Esophagus squamous epithelium (tissue), 5 donors: ENCODE measurements around the gene ADK. TPM values are rescaled to one million over a fixed set of nuclear protein-coding genes. Genes with fewer than 3 reads are reported as not detected.

Experiments used
- DNase-seq: peaks from one replicate; lab custom pipeline; 2025; lab: John Stamatoyannopoulos, UW
- H3K27ac ChIP-seq, 4 donors: fragments of 200-600 bp; sonication (generic); one replicate each; pipeline ENCODE4 v1.5.1; 2016 to 2019; ENCODE audit warnings: mild to moderate bottlenecking in 1 of 4
- H3K27me3 ChIP-seq, 4 donors: fragments of 200-600 bp; sonication (generic); 1 replicate in 3 of 4; 2 replicates in 1 of 4; pipeline versions ENCODE4 v1.5.1 to v1.6.0; 2017 to 2021; ENCODE audit warnings: antibody characterized with exemption in 1 of 4
- H3K36me3 ChIP-seq, 3 donors: fragments of 200-600 bp; sonication (generic); one replicate each; pipeline ENCODE4 v1.5.1; 2016 to 2019
- H3K4me1 ChIP-seq, 3 donors: fragments of 200-600 bp; sonication (generic); one replicate each; pipeline ENCODE4 v1.5.1; 2017 to 2019
- H3K4me3 ChIP-seq, 4 donors: fragments of 200-600 bp; sonication (generic); 1 replicate in 3 of 4; 2 replicates in 1 of 4; pipeline ENCODE4 v1.5.1; 2016 to 2019; ENCODE audit warnings: mild to moderate bottlenecking in 2 of 4, moderate library complexity in 1 of 4
- H3K9me3 ChIP-seq, 3 donors: fragments of 200-600 bp; sonication (generic); one replicate each; pipeline ENCODE4 v1.5.1; 2016 to 2019
- CTCF ChIP-seq, 6 experiments: fragments of 450-650 bp in 4 of 6; fragments of 200-600 bp in 2 of 6; sonication (generic) in 2 of 6; IDR thresholded peaks; one replicate each; pipeline ENCODE4 v1.5.1; 2016 to 2019; ENCODE audit warnings: antibody characterized with exemption in 6 of 6, mild to moderate bottlenecking in 4 of 6, moderate library complexity in 4 of 6
- POLR2A ChIP-seq, 4 donors: fragments of 450-650 bp; IDR thresholded peaks; one replicate each; pipeline ENCODE4 v1.6.1; 2017; ENCODE audit warnings: antibody characterized with exemption in 4 of 4, mild to moderate bottlenecking in 4 of 4, moderate library complexity in 3 of 4
- WGBS, 2 donors: methylation state at CpG; one replicate each; pipeline ENCODE4 v1.1.5; 2018; 5-methylcytosine and 5-hydroxymethylcytosine counted together
- intact Hi-C: fragments of 100-400 bp; cut with DNase I; formaldehyde crosslinking; loops from one replicate; pipeline ENCODE4 v1.15.0; 2022
- total RNA-seq, 4 donors: library from RNA; depleted of rRNA; stranded (reverse); fragments of >200 nt; gene quantifications; one replicate each; pipeline ENCODE4 v1.1.0, GENCODE V29; 2016
- donor health status: DM: yes; HTN: yes; CAD: no.

The ADK gene
- total RNA-seq, 4 donors from 2014 or later = 43.3 to 78.4 (median 68.4) TPM

- DNase-seq = no peak
- no peak overlapping the region for H3K4me3 ChIP-seq
- H3K4me1 ChIP-seq = peaks cover 8 to 34% (median 18%) of the 10 kb centered on the region in 3 donors
- peaks cover 35 to 99% (median 40%) of the 10 kb centered on the region in 3 donors for H3K36me3 ChIP-seq
- H3K9me3 ChIP-seq = no peaks in the 10 kb centered on the region
- intact Hi-C loops = no loop called here
- TF ChIP-seq CTCF (IDR thresholded peaks at IDR 0.05) (no peak), POLR2A (IDR thresholded peaks at IDR 0.05) (no peak)
- WGBS, 2 donors = 53 to 67% methylated on average over 10 to 11 of the region's 12 CpGs
- H3K27ac ChIP-seq = peak overlapping the region in 3 of 4 donors; percentile 19 to 25 (median 23)
- H3K27me3 ChIP-seq = no peaks in the 10 kb centered on the region
These were observed 37.0 kb upstream of the ADK start for GRCh38 chr10:74114041-74114448.

GRCh38 chr10:74117738-74118137 is 33.3 kb upstream of the ADK start:
- H3K36me3 ChIP-seq = peaks cover 22 to 98% (median 30%) of the 10 kb centered on the region in 3 donors
- no peaks in the 10 kb centered on the region for H3K27me3 ChIP-seq
- peak overlapping the region in 1 of 4 donors; percentile 46 for H3K27ac ChIP-seq
- H3K9me3 ChIP-seq = no peaks in the 10 kb centered on the region
- H3K4me3 ChIP-seq = no peak overlapping the region
- TF ChIP-seq POLR2A (IDR thresholded peaks at IDR 0.05) (no peak), CTCF (IDR thresholded peaks at IDR 0.05) (no peak)
- 87 to 100% methylated on average over 2 to 4 of the region's 4 CpGs for WGBS, 2 donors
- intact Hi-C loops = no loop called here
- H3K4me1 ChIP-seq = peaks cover 8 to 53% (median 19%) of the 10 kb centered on the region in 3 donors
- DNase-seq = no peak

- TF ChIP-seq POLR2A (IDR thresholded peaks at IDR 0.05) (no peak), CTCF (IDR thresholded peaks at IDR 0.05) (no peak)
- Histone ChIP-seq H3K27me3 (no peaks in the 10 kb centered on the region), H3K4me3 (no peak overlapping the region), H3K27ac (peak overlapping the region in 3 of 4 donors; percentile 11 to 46 (median 45)), H3K4me1 (peaks cover 4 to 42% (median 8%) of the 10 kb centered on the region in 3 donors), H3K36me3 (peaks cover 26 to 99% (median 29%) of the 10 kb centered on the region in 3 donors), H3K9me3 (no peaks in the 10 kb centered on the region)
- DNase-seq = no peak
- intact Hi-C loops = no loop called here
- 70 to 79% methylated on average over 3 of the region's 3 CpGs for WGBS, 2 donors
These were observed 32.2 kb upstream of the ADK start for GRCh38 chr10:74118804-74119203.

- no peak for TF ChIP-seq CTCF (IDR thresholded peaks at IDR 0.05)
- peaks cover 0 to 37% (median 6%) of the 10 kb centered on the region in 3 donors for H3K4me1 ChIP-seq
- no peaks in the 10 kb centered on the region for H3K27me3 ChIP-seq
- 58 to 67% methylated on average over 1 of the region's 1 CpG for WGBS, 2 donors
- peaks cover 21 to 99% (median 24%) of the 10 kb centered on the region in 3 donors for H3K36me3 ChIP-seq
- DNase-seq = no peak
- intact Hi-C loops = no loop called here
- no peak overlapping the region for H3K4me3 ChIP-seq
- H3K27ac ChIP-seq = no peak overlapping the region
- H3K9me3 ChIP-seq = no peaks in the 10 kb centered on the region
These were observed 30.1 kb upstream of the ADK start for GRCh38 chr10:74120911-74121310.

GRCh38 chr10:74121368-74121767 is 29.7 kb upstream of the ADK start:
- DNase-seq = no peak
- peaks cover 23 to 99% (median 24%) of the 10 kb centered on the region in 3 donors for H3K36me3 ChIP-seq
- H3K4me3 ChIP-seq = no peak overlapping the region
- H3K4me1 ChIP-seq = peaks cover 0 to 37% (median 6%) of the 10 kb centered on the region in 3 donors
- H3K27me3 ChIP-seq = no peaks in the 10 kb centered on the region
- TF ChIP-seq POLR2A (IDR thresholded peaks at IDR 0.05) (no peak), CTCF (IDR thresholded peaks at IDR 0.05) (no peak)
- H3K9me3 ChIP-seq = no peaks in the 10 kb centered on the region
- WGBS, 2 donors = 81 to 84% methylated on average over 1 of the region's 1 CpG
- intact Hi-C loops = no loop called here
- no peak overlapping the region for H3K27ac ChIP-seq
